H1 (cell line): Measurements from ENCODE around the gene MMP25. TPM values are rescaled to one million over a fixed set of nuclear protein-coding genes. Genes with fewer than 3 reads are reported as not detected.

Source experiments
- KDM5A ChIP-seq: fragments of 200-600 bp; IDR thresholded peaks from 2 replicates; pipeline ENCODE4 v1.7.1; 2012; ENCODE audit warnings: mild to moderate bottlenecking, low read length, inconsistent platforms, mixed read lengths
- TAF1 ChIP-seq: IDR thresholded peaks from 2 replicates; pipeline ENCODE4 v1.6.1; 2011; ENCODE audit warnings: mild to moderate bottlenecking, low read depth, low read length
- polyA plus RNA-seq, 7 experiments: library from polyadenylated mRNA; depleted of rRNA in 3 of 7; stranded (reverse) in 5 of 7; unstranded in 2 of 7; fragments of >200 nt in 5 of 7; fragments of 200-250 nt in 2 of 7; gene quantifications; 1 replicate in 5 of 7; 2 replicates in 1 of 7; 4 replicates in 1 of 7; pipeline versions ENCODE4 v1.2.1 to v1.2.3, GENCODE V29; 2011 to 2013; ENCODE audit warnings: missing spikeins in 2 of 7, mixed read lengths in 2 of 7
- total RNA-seq: library from RNA; stranded (reverse); fragmentation: NEBNext Ultra II Directional; extraction: Animal tissue kit (Norgen Biotek cat#: 25700); gene quantifications from 2 replicates; pipeline ENCODE4 v1.2.1, GENCODE V29; 2021

MMP25 gene
- total and polyA plus RNA-seq, 2 of the 8 experiments (the other 6 are each of a cell fraction or from before 2014, with no cell fraction given): 7.7 to 26.7 TPM

DNA sequence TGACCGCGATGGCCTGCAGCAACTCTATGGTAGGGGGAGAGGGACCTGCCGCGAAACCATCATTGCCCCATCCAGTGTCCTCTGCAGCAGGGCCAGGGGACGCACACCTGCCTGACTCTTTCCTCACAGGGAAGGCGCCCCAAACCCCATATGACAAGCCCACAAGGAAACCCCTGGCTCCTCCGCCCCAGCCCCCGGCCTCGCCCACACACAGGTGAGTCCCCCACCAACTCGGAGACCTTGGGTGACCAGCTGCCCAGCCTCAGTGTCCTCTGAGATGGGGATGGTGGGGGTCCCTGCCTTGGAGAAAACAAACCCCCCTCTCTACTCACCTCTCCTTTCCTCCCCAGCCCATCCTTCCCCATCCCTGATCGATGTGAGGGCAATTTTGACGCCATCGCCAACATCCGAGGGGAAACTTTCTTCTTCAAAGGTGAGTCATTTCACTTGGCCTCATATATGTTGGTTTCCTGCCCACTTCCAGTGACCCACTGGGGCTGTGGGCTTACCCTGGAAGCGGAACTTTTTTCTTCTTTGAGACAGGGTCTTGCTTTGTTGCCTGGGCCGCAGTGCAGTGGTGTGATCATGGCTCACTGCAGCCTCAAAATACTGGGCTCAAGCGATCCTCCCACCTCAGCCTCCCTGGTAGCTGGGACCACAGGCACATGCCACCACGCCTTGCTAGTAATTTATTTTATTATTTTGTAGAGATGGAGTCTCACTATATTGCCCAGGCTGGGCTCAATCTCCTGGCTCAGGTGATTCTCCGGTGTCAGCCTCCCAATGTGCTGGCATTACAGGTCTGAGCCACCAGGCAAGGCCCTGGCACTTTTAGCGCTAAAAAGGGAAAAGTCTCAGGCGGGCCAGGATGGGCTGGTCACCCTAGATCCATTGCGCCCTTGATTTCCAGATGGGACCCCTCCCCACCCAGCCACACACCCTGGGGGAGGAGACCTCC lies 11.1 kb downstream of the MMP25 start (continued):
- TF ChIP-seq TAF1: no peak
- no peak for TF ChIP-seq KDM5A
